H1 (cell line): ENCODE data around the gene TROAP. TPM values are rescaled to one million over a fixed set of nuclear protein-coding genes. Genes with fewer than 3 reads are reported as not detected.

Experiments
- CTCF ChIA-PET: fragments of 300-600 bp; sonication (Branson Sonifier 250); formaldehyde crosslinking; loops from one replicate; lab custom pipeline; 2021; ENCODE audit not compliant: partially characterized antibody; lab: Charles Lee
- POLR2A ChIA-PET: fragments of 300-600 bp; sonication (Branson Sonifier 250); formaldehyde crosslinking; loops from one replicate; lab custom pipeline; 2021; ENCODE audit warnings: inconsistent platforms; ENCODE audit not compliant: partially characterized antibody; lab: Charles Lee
- DNase-seq, 2 experiments: peaks; one replicate each; pipeline versions ENCODE4 v3.0.0 to v3.0.0-alpha.2; 2010 to 2022; ENCODE audit warnings: low spot score in 2 of 2, low read depth in 1 of 2, mixed read lengths in 1 of 2
- FAIRE-seq: peaks from 2 replicates; lab custom pipeline; 2011; peaks lifted over from hg19 to GRCh38; lab: Jason Lieb, UNC
- H2AFZ ChIP-seq: 2 replicates; pipeline ENCODE4 v1.8.1; 2012; ENCODE audit warnings: low read length, inconsistent platforms
- H2AK5ac ChIP-seq: 2 replicates; pipeline ENCODE4 v1.6.1; 2013; ENCODE audit warnings: low read depth, low read length
- H2BK120ac ChIP-seq: replicated peaks from 2 replicates; pipeline ENCODE3; 2013; ENCODE audit warnings: low read depth, low read length, inconsistent platforms
- H2BK12ac ChIP-seq: 2 replicates; pipeline ENCODE4 v1.6.1; 2013; ENCODE audit warnings: low read depth, low read length
- H2BK15ac ChIP-seq: 2 replicates; pipeline ENCODE4 v1.6.1; 2013; ENCODE audit warnings: low read length
- H2BK20ac ChIP-seq: 2 replicates; pipeline ENCODE4 v1.6.1; 2013; ENCODE audit warnings: low read length
- H2BK5ac ChIP-seq: 2 replicates; pipeline ENCODE4 v1.6.1; 2013; ENCODE audit warnings: low read depth, low read length
- H3K14ac ChIP-seq: 2 replicates; pipeline ENCODE4 v1.6.1; 2013; ENCODE audit warnings: inconsistent platforms; ENCODE audit not compliant: insufficient read length
- H3K18ac ChIP-seq: 2 replicates; pipeline ENCODE4 v1.6.1; 2013; ENCODE audit warnings: low read length; ENCODE audit errors: extremely low read depth
- H3K23ac ChIP-seq: 2 replicates; pipeline ENCODE4 v1.6.1; 2013; ENCODE audit warnings: inconsistent platforms; ENCODE audit not compliant: insufficient read length
- H3K23me2 ChIP-seq: 2 replicates; pipeline ENCODE4 v1.6.1; 2013; ENCODE audit warnings: low read depth, low read length
- H3K27ac ChIP-seq: 2 replicates; pipeline ENCODE4 v1.6.1; 2011; ENCODE audit warnings: low read depth, low read length, inconsistent platforms
- H3K27me3 ChIP-seq, 4 experiments: replicated peaks in 1 of 4; 1 replicate in 1 of 4; 2 replicates in 3 of 4; pipeline versions ENCODE4 v1.6.1 to v1.8.1; 2011 to 2013; ENCODE audit warnings: low read length in 3 of 4, mild to moderate bottlenecking in 3 of 4, inconsistent platforms in 2 of 4, mixed read lengths in 2 of 4, moderate library complexity in 1 of 4; ENCODE audit not compliant: control insufficient read depth in 3 of 4, insufficient read depth in 3 of 4; ENCODE audit errors: extremely low read depth in 1 of 4
- H3K36me3 ChIP-seq, 4 experiments: 2 replicates each; pipeline versions ENCODE4 v1.6.1 to v1.8.1; 2011 to 2013; ENCODE audit warnings: mild to moderate bottlenecking in 4 of 4, low read length in 3 of 4, moderate library complexity in 2 of 4, control low read depth in 1 of 4, inconsistent platforms in 1 of 4; ENCODE audit not compliant: insufficient read depth in 4 of 4, control insufficient read depth in 2 of 4
- H3K4ac ChIP-seq: replicated peaks from 2 replicates; pipeline ENCODE3; 2013; ENCODE audit warnings: low read length, low read depth, mixed read lengths, inconsistent platforms; ENCODE audit not compliant: insufficient read length
- H3K4me1 ChIP-seq, 4 experiments: replicated peaks in 1 of 4; 1 replicate in 1 of 4; 2 replicates in 3 of 4; pipeline versions ENCODE4 v1.6.1 to v1.8.1; 2011 to 2013; ENCODE audit warnings: low read length in 3 of 4, inconsistent platforms in 2 of 4, mixed read lengths in 1 of 4; ENCODE audit not compliant: insufficient read depth in 4 of 4, control insufficient read depth in 3 of 4
- H3K4me2 ChIP-seq, 2 experiments: 2 replicates each; pipeline versions ENCODE4 v1.6.1 to v1.8.1; 2011 to 2013; ENCODE audit warnings: low read depth in 2 of 2, low read length in 2 of 2, control low read depth in 1 of 2, inconsistent platforms in 1 of 2, mild to moderate bottlenecking in 1 of 2; ENCODE audit not compliant: insufficient read depth in 1 of 2
- H3K4me3 ChIP-seq, 4 experiments: fragments of 200-600, 300-600 bp in 1 of 4; sonication (generic), shearing (Covaris generic), sonication (Bioruptor Twin) in 1 of 4; 2 replicates each; pipeline versions ENCODE4 v1.5.1 to v1.8.1; 2011 to 2016; ENCODE audit warnings: low read length in 4 of 4, low read depth in 3 of 4, control low read depth in 2 of 4, inconsistent platforms in 2 of 4, mild to moderate bottlenecking in 2 of 4, mixed read lengths in 1 of 4, moderate library complexity in 1 of 4; ENCODE audit not compliant: insufficient read depth in 2 of 4; ENCODE audit errors: extremely low read depth in 1 of 4
- H3K56ac ChIP-seq: replicated peaks from 2 replicates; pipeline ENCODE3; 2013; ENCODE audit warnings: low read depth, mild to moderate bottlenecking, mixed read lengths, low read length, inconsistent platforms; ENCODE audit not compliant: insufficient read length
- H3K79me1 ChIP-seq: 2 replicates; pipeline ENCODE4 v1.6.1; 2013; ENCODE audit warnings: low read depth, low read length, control low read depth
- H3K79me2 ChIP-seq, 2 experiments: 2 replicates each; pipeline versions ENCODE4 v1.6.1 to v1.8.1; 2012 to 2013; ENCODE audit warnings: low read length in 2 of 2, mild to moderate bottlenecking in 2 of 2, inconsistent platforms in 1 of 2; ENCODE audit not compliant: insufficient read depth in 2 of 2, control insufficient read depth in 1 of 2
- H3K9ac ChIP-seq, 4 experiments: replicated peaks in 1 of 4; 1 replicate in 1 of 4; 2 replicates in 3 of 4; pipeline versions ENCODE4 v1.6.1 to v1.8.1; 2011 to 2013; ENCODE audit warnings: low read depth in 3 of 4, low read length in 3 of 4, control low read depth in 2 of 4, mild to moderate bottlenecking in 2 of 4, moderate library complexity in 2 of 4, inconsistent platforms in 1 of 4; ENCODE audit errors: extremely low read depth in 1 of 4
- H3K9me3 ChIP-seq, 2 experiments: 2 replicates each; pipeline versions ENCODE4 v1.6.1 to v1.8.1; 2012 to 2013; ENCODE audit warnings: mild to moderate bottlenecking in 2 of 2, moderate library complexity in 2 of 2, control low read depth in 1 of 2, inconsistent platforms in 1 of 2, low read depth in 1 of 2, low read length in 1 of 2, mixed read lengths in 1 of 2; ENCODE audit not compliant: insufficient read depth in 2 of 2
- H4K20me1 ChIP-seq, 2 experiments: replicated peaks in 1 of 2; 2 replicates each; pipeline versions ENCODE3 to v1.8.1; 2011 to 2013; ENCODE audit warnings: inconsistent platforms in 2 of 2, low read length in 2 of 2, mild to moderate bottlenecking in 1 of 2; ENCODE audit not compliant: insufficient read depth in 2 of 2, control insufficient read depth in 1 of 2
- H4K5ac ChIP-seq: 2 replicates; pipeline ENCODE4 v1.6.1; 2013; ENCODE audit warnings: low read length, low read depth, mixed read lengths, inconsistent platforms; ENCODE audit not compliant: insufficient read length
- H4K8ac ChIP-seq: 2 replicates; pipeline ENCODE4 v1.8.0; 2013; ENCODE audit warnings: mild to moderate bottlenecking, moderate library complexity, low read length, inconsistent platforms; ENCODE audit not compliant: insufficient read depth; ENCODE audit errors: extremely low read depth
- H4K91ac ChIP-seq: replicated peaks from 2 replicates; pipeline ENCODE3; 2013; ENCODE audit warnings: low read length, mixed read lengths, inconsistent platforms; ENCODE audit not compliant: insufficient read length
- JUND ChIP-seq: IDR thresholded peaks from 2 replicates; pipeline ENCODE4 v1.6.1; 2011; ENCODE audit warnings: mild to moderate bottlenecking, improper control_type of control experiment, low read length
- POLR2AphosphoS5 ChIP-seq: IDR thresholded peaks from 2 replicates; pipeline ENCODE4 v1.6.1; 2011; ENCODE audit warnings: low read depth, low read length
- RAD21 ChIP-seq, 2 experiments: IDR thresholded peaks in 1 of 2; conservative IDR thresholded peaks in 1 of 2; 2 replicates each; pipeline ENCODE4 v1.6.1; 2011; ENCODE audit warnings: low read depth in 2 of 2, low read length in 2 of 2, improper control_type of control experiment in 1 of 2, inconsistent platforms in 1 of 2, mild to moderate bottlenecking in 1 of 2, moderate library complexity in 1 of 2
- RBBP5 ChIP-seq: IDR thresholded peaks from 2 replicates; pipeline ENCODE4 v1.7.1; 2012; ENCODE audit warnings: low read depth, mild to moderate bottlenecking, inconsistent platforms, low read length, moderate library complexity, borderline replicate concordance
- SIRT6 ChIP-seq: IDR thresholded peaks from one replicate; pipeline ENCODE4 v1.7.1; 2012; ENCODE audit warnings: low read length, inconsistent platforms
- SP1 ChIP-seq: IDR thresholded peaks from 2 replicates; pipeline ENCODE4 v1.6.1; 2011; ENCODE audit warnings: low read depth, low read length
- TBP ChIP-seq: IDR thresholded peaks from 2 replicates; pipeline ENCODE4 v1.6.1; 2011; ENCODE audit warnings: low read depth, low read length, improper control_type of control experiment
- ZNF274 ChIP-seq: IDR thresholded peaks from 2 replicates; pipeline ENCODE4 v1.7.0; 2012; ENCODE audit warnings: low read length, borderline replicate concordance; ENCODE audit errors: extremely low read depth
- WGBS, 2 experiments: shearing (Covaris generic) in 1 of 2; methylation state at CpG; one replicate each; pipeline versions ENCODE4 v1.1.6 to v1.1.7; 2013 to 2015; ENCODE audit warnings: low lambda C conversion rate in 2 of 2, mixed read lengths in 2 of 2, inconsistent platforms in 1 of 2, low coverage in 1 of 2, missing lambda C conversion rate in 1 of 2; ENCODE audit not compliant: insufficient replicate concordance in 2 of 2, insufficient coverage in 1 of 2, insufficient read length in 1 of 2; ENCODE audit errors: extremely low coverage in 1 of 2, missing lambda C conversion rate in 1 of 2; 5-methylcytosine and 5-hydroxymethylcytosine counted together
- polyA plus RNA-seq, 7 experiments: library from polyadenylated mRNA; depleted of rRNA in 3 of 7; stranded (reverse) in 5 of 7; unstranded in 2 of 7; fragments of >200 nt in 5 of 7; fragments of 200-250 nt in 2 of 7; gene quantifications; 1 replicate in 5 of 7; 2 replicates in 1 of 7; 4 replicates in 1 of 7; pipeline versions ENCODE4 v1.2.1 to v1.2.3, GENCODE V29; 2011 to 2013; ENCODE audit warnings: missing spikeins in 2 of 7, mixed read lengths in 2 of 7
- total RNA-seq: library from RNA; stranded (reverse); fragmentation: NEBNext Ultra II Directional; extraction: Animal tissue kit (Norgen Biotek cat#: 25700); gene quantifications from 2 replicates; pipeline ENCODE4 v1.2.1, GENCODE V29; 2021
- TF ChIP-seq, protein P1 (sequence below): IDR thresholded peaks from 2 replicates; pipeline ENCODE4 v1.6.1; 2012; ENCODE audit warnings: inconsistent platforms
- TF ChIP-seq, protein P2 (sequence below): IDR thresholded peaks from 2 replicates; pipeline ENCODE4 v1.6.1; 2012; ENCODE audit warnings: inconsistent platforms
- TF ChIP-seq, protein P3 (sequence below): IDR thresholded peaks from 2 replicates; pipeline ENCODE4 v1.6.1; 2011; ENCODE audit warnings: low read length, improper control_type of control experiment

Gene TROAP
- total and polyA plus RNA-seq, 2 of the 8 experiments (the other 6 are each of a cell fraction or from before 2014, with no cell fraction given) = 36.7 to 52.0 TPM

DNA sequence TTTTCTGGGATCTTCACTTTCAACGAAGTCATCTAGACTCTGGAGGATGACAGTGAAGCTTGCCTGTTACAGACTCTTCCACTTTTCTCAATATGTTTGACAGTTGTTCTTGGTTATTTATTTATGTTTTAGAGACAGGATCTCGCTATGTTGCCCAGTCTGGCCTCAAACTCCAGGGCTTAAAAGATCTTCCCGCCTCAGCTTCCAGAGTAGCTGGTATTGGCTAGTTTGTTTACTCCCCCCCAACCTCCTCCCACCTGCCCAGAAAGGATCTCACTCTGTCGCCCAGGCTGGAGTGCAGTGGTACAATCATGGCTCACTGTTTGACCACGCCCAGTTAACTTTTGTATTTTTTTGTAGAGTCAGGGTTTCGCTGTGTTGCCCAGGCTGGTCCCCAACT, 47.5 kb downstream of the TROAP start:
- Histone ChIP-seq H3K36me3 (no peaks in the 10 kb centered on the region), H4K20me1 (peaks cover 0 to 1% of the 10 kb centered on the region in 2 experiments), H3K56ac (no peak overlapping the region), H3K79me2 (peaks cover 4 to 59% of the 10 kb centered on the region in 2 experiments), H2AFZ (no peak overlapping the region), H4K91ac (no peak overlapping the region), H2BK12ac (no peak overlapping the region), H3K4me3 (no peak overlapping the region), H2BK120ac (no peak overlapping the region), H3K9me3 (no peaks in the 10 kb centered on the region), H2BK15ac (no peak overlapping the region), H3K79me1 (0 out of 2 replicates have a peak, but pooled peaks cover 3% of the 10 kb centered on the region), H2BK20ac (no peak overlapping the region), H3K23ac (no peak overlapping the region), H2BK5ac (no peak overlapping the region), H3K18ac (no peak overlapping the region), H4K5ac (no peak overlapping the region), H3K4me2 (no peak overlapping the region), H3K23me2 (peaks cover 9% of the 10 kb centered on the region), H3K14ac (no peak overlapping the region), H2AK5ac (no peak overlapping the region), H3K4me1 (peaks cover 0 to 8% (median 2%) of the 10 kb centered on the region in 4 experiments; a peak in 3 of 7 replicates), H3K9ac (no peak overlapping the region), H3K4ac (no peak overlapping the region), H4K8ac (no peak overlapping the region), H3K27me3 (0 out of 7 replicates have a peak, but pooled peaks cover 0 to 1% (median 0%) of the 10 kb centered on the region in 4 experiments), H3K27ac (no peak overlapping the region)
- POLR2A ChIA-PET = interaction anchor here (1.5 kb wide), 1 partner anchor 12 kb away, joined by 6 read pairs; no protein-coding TSS in a partner anchor
- CTCF ChIA-PET = interaction anchor here (1.0 to 26.7 kb wide), 11 partner anchors 13 to 210 kb away, joined by 3 to 538 read pairs (median 4); partner anchors contain the start of gene DNAJC22
- 90% methylated on average over 6 of the region's 6 CpGs; no CpG with 5 or more reads in 1 of the 2 experiments for WGBS, 2 experiments
- DNase-seq (no peak), FAIRE-seq (no peak)
- no peak for TF ChIP-seq SIRT6
- no peak for TF ChIP-seq JUND
- no peak for TF ChIP-seq ZNF274
- no peak for TF ChIP-seq POLR2AphosphoS5
- TF ChIP-seq SP1 = no peak
- TF ChIP-seq RBBP5 = no peak
- TF ChIP-seq, protein P1, sequence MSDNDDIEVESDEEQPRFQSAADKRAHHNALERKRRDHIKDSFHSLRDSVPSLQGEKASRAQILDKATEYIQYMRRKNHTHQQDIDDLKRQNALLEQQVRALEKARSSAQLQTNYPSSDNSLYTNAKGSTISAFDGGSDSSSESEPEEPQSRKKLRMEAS = no peak
- TF ChIP-seq, protein P2, sequence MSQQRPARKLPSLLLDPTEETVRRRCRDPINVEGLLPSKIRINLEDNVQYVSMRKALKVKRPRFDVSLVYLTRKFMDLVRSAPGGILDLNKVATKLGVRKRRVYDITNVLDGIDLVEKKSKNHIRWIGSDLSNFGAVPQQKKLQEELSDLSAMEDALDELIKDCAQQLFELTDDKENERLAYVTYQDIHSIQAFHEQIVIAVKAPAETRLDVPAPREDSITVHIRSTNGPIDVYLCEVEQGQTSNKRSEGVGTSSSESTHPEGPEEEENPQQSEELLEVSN = no peak
- TF ChIP-seq, protein P3, sequence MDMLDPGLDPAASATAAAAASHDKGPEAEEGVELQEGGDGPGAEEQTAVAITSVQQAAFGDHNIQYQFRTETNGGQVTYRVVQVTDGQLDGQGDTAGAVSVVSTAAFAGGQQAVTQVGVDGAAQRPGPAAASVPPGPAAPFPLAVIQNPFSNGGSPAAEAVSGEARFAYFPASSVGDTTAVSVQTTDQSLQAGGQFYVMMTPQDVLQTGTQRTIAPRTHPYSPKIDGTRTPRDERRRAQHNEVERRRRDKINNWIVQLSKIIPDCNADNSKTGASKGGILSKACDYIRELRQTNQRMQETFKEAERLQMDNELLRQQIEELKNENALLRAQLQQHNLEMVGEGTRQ = no peak
- TF ChIP-seq RAD21 (IDR thresholded peaks at IDR 0.05 in 1 of 2, conservative IDR thresholded peaks at IDR 0.05 in 1 of 2; ENCODE audit: low read depth in 2 of 2, low read length in 2 of 2) = no peak
- TF ChIP-seq TBP = no peak
